Transverse colon (tissue), 4 donors: ENCODE measurements around the gene SLIRP. TPM values are rescaled to one million over a fixed set of nuclear protein-coding genes. Genes with fewer than 3 reads are reported as not detected.

Experiments used
- DNase-seq: peaks from one replicate; pipeline ENCODE4 v3.0.0-alpha.2; 2019
- H3K27ac ChIP-seq, 4 donors: fragments of 200-600 bp; sonication (generic); 2 replicates each; pipeline ENCODE4 v1.5.1; 2016 to 2018; ENCODE audit warnings: inconsistent platforms in 4 of 4
- H3K27me3 ChIP-seq: fragments of 200-600 bp; sonication (generic); 2 replicates; pipeline ENCODE4 v1.5.1; 2017; ENCODE audit warnings: inconsistent platforms
- H3K36me3 ChIP-seq, 4 donors: fragments of 200-600 bp; sonication (generic); 2 replicates each; pipeline ENCODE4 v1.5.1; 2017 to 2019; ENCODE audit warnings: inconsistent platforms in 4 of 4
- H3K4me1 ChIP-seq, 4 donors: fragments of 200-600 bp; sonication (generic); 2 replicates each; pipeline ENCODE4 v1.5.1; 2017 to 2020; ENCODE audit warnings: inconsistent platforms in 4 of 4
- H3K4me3 ChIP-seq, 4 donors: fragments of 200-600 bp; sonication (generic); 1 replicate in 1 of 4; 2 replicates in 3 of 4; pipeline versions ENCODE4 v1.5.1 to v1.6.1; 2017 to 2019; ENCODE audit warnings: inconsistent platforms in 4 of 4
- H3K9me3 ChIP-seq, 2 donors: fragments of 200-600 bp; sonication (generic); 2 replicates each; pipeline ENCODE4 v1.5.1; 2017 to 2019; ENCODE audit warnings: inconsistent platforms in 2 of 2
- CTCF ChIP-seq, 5 experiments: fragments of 200-600 bp in 3 of 5; fragments of 450-650 bp in 2 of 5; sonication (generic) in 3 of 5; IDR thresholded peaks; 1 replicate in 2 of 5; 2 replicates in 3 of 5; pipeline ENCODE4 v1.5.1; 2016 to 2017; ENCODE audit warnings: antibody characterized with exemption in 5 of 5, inconsistent platforms in 3 of 5, mild to moderate bottlenecking in 2 of 5, moderate library complexity in 1 of 5
- EP300 ChIP-seq: sonication (generic); formaldehyde crosslinking; IDR thresholded peaks from one replicate; pipeline ENCODE4 v1.6.1; 2017; ENCODE audit warnings: antibody characterized with exemption, low read depth
- POLR2A ChIP-seq: fragments of 450-650 bp; IDR thresholded peaks from one replicate; pipeline ENCODE4 v1.6.1; 2016; ENCODE audit warnings: antibody characterized with exemption, mild to moderate bottlenecking, moderate library complexity
- POLR2AphosphoS5 ChIP-seq, 3 donors: sonication (generic); formaldehyde crosslinking; IDR thresholded peaks; one replicate each; pipeline ENCODE4 v1.6.1; 2016; ENCODE audit warnings: antibody characterized with exemption in 3 of 3
- WGBS, 2 donors: methylation state at CpG; one replicate each; pipeline ENCODE4 v1.1.5; 2018; ENCODE audit warnings: low coverage in 1 of 2; 5-methylcytosine and 5-hydroxymethylcytosine counted together
- in situ Hi-C, 4 donors: fragments of 200-750 bp; cut with MboI; loops; one replicate each; pipeline versions ENCODE4 v1.15.0 to v1.15.1; 2017; ENCODE audit warnings: low sequenced_read_pairs in 3 of 4, low pct_ligation_motif_present in 1 of 4, low pct_unique_long_range_greater_than_20kb in 1 of 4
- intact Hi-C: fragments of 100-400 bp; cut with DNase I; formaldehyde crosslinking; loops from one replicate; pipeline ENCODE4 v1.15.1; 2023; ENCODE audit warnings: low total_unique reads
- total RNA-seq, 4 donors: library from RNA; depleted of rRNA; stranded (reverse); fragments of >200 nt; gene quantifications; one replicate each; pipeline ENCODE4 v1.1.0, GENCODE V29; 2016

The SLIRP gene
- total RNA-seq, 4 donors from 2014 or later = 81.2 to 277 (median 181) TPM; not detected in 1

GRCh38 chr14:77721437-77721836 is 13.5 kb downstream of the SLIRP start:
- Histone ChIP-seq H3K9me3 (no peaks in the 10 kb centered on the region), H3K27ac (no peak overlapping the region), H3K4me3 (no peak overlapping the region), H3K27me3 (no peaks in the 10 kb centered on the region), H3K4me1 (no peaks in the 10 kb centered on the region), H3K36me3 (peaks cover 0 to 81% (median 40%) of the 10 kb centered on the region in 4 donors)
- intact Hi-C loops = no loop called here
- WGBS, 2 donors = 89 to 90% methylated on average over 5 of the region's 5 CpGs
- no peak for TF ChIP-seq POLR2A
- no peak for TF ChIP-seq EP300
- no peak for DNase-seq
- in situ Hi-C loops = no loop called here

GRCh38 chr14:77722301-77722700 is 14.4 kb downstream of the SLIRP start:
- H3K4me1 ChIP-seq = no peaks in the 10 kb centered on the region
- H3K27me3 ChIP-seq = no peaks in the 10 kb centered on the region
- H3K9me3 ChIP-seq = no peaks in the 10 kb centered on the region
- in situ Hi-C loops (no loop called here), intact Hi-C loops (no loop called here)
- peaks cover 0 to 83% (median 41%) of the 10 kb centered on the region in 4 donors for H3K36me3 ChIP-seq
- 97% methylated on average over 3 of the region's 3 CpGs for WGBS, 2 donors
- no peak for DNase-seq
- H3K27ac ChIP-seq = no peak overlapping the region
- TF ChIP-seq POLR2A (no peak), CTCF (IDR thresholded peaks at IDR 0.05) (no peak), EP300 (no peak), POLR2AphosphoS5 (IDR thresholded peaks at IDR 0.05) (no peak)
- H3K4me3 ChIP-seq = no peak overlapping the region

GRCh38 chr14:77730976-77731497 is 23.1 kb downstream of the SLIRP start:
- no peak overlapping the region for H3K27ac ChIP-seq
- no peak for DNase-seq
- no peak overlapping the region for H3K4me3 ChIP-seq
- H3K36me3 ChIP-seq = peaks cover 0 to 99% (median 42%) of the 10 kb centered on the region in 4 donors
- no peak for TF ChIP-seq POLR2A
- no peak for TF ChIP-seq CTCF (IDR thresholded peaks at IDR 0.05)
- TF ChIP-seq POLR2AphosphoS5 (IDR thresholded peaks at IDR 0.05) = no peak
- TF ChIP-seq EP300 = no peak
- H3K9me3 ChIP-seq = no peaks in the 10 kb centered on the region
- H3K4me1 ChIP-seq = no peaks in the 10 kb centered on the region
- WGBS, 2 donors = 82 to 100% methylated on average over 1 to 3 of the region's 3 CpGs
- in situ Hi-C loops = no loop called here
- H3K27me3 ChIP-seq = no peaks in the 10 kb centered on the region
- intact Hi-C loops = no loop called here

GRCh38 chr14:77738559-77739250 is 30.8 kb downstream of the SLIRP start:
- TF ChIP-seq EP300 = no peak
- no peak for TF ChIP-seq POLR2AphosphoS5 (IDR thresholded peaks at IDR 0.05)
- TF ChIP-seq CTCF (IDR thresholded peaks at IDR 0.05) = no peak
- no peak for TF ChIP-seq POLR2A
- no peaks in the 10 kb centered on the region for H3K27me3 ChIP-seq
- peaks cover 0 to 13% (median 3%) of the 10 kb centered on the region in 4 donors for H3K4me1 ChIP-seq
- no peak for DNase-seq
- no peak overlapping the region for H3K4me3 ChIP-seq
- in situ Hi-C loops = no loop called here
- intact Hi-C loops = no loop called here
- H3K36me3 ChIP-seq = peaks cover 0 to 69% (median 30%) of the 10 kb centered on the region in 4 donors
- peak overlapping the region in 1 of 4 donors; percentile 22 for H3K27ac ChIP-seq
- no peaks in the 10 kb centered on the region for H3K9me3 ChIP-seq
- 45 to 60% methylated on average over 6 to 7 of the region's 7 CpGs for WGBS, 2 donors
